Measurements from ENCODE around the gene NPEPL1. TPM values are rescaled to one million over a fixed set of nuclear protein-coding genes. Genes with fewer than 3 reads are reported as not detected.

Gene NPEPL1
- polyA plus RNA-seq, 1 donor (not counting 4 experiments of a cell fraction or from before 2014, with no cell fraction given): 4.4 TPM

DNA sequence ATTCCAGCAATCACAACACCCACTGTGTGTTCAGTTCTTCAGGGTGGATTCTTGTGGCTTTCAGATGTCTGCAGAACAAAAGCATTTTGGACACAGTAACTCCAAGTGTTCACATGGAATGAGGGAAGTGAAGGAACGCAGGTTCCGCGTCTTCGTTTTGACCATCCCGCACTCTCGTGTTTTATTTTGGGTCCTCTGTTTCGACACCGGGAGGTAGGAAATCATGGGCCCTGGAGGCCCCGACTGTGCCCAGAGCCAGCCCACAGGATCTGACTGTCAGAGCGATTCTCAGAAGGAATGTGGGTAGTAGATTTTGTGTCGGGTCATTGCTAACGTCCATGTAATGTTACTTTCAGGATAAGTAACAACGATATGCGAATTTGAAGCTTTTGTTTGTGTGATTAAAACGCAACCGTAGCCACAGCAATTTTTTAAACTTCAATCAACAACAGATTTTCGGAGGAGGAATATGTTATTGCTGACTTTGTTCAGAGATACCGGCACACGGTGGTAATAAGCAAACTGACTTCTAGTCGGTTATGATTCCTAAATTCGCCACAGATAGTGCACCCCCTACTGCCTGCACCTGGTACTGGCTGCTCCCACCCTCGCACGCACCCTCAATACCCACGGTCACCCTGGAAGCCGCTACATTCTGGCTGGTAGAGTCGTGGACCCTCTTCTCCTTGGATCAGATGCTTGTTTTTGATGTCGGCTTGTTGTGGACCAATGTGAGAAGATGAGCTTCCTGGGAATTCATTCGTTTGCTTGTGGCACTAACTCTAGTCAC, 10.5 kb downstream of the NPEPL1 start:
- Histone ChIP-seq H3K27ac (ENCODE audit: control insufficient read depth, insufficient read depth, low read length) (no peak overlapping the region), H3K4me3 (ENCODE audit: control insufficient read depth in 2 of 3, extremely low read depth in 1 of 3, insufficient read depth in 2 of 3, low read depth in 1 of 3, low read length in 3 of 3) (no peak overlapping the region), H4K20me1 (ENCODE audit: control insufficient read depth, extremely low read depth, insufficient read depth, low read length) (no peaks in the 10 kb centered on the region), H3K9ac (ENCODE audit: control insufficient read depth, extremely low read depth, insufficient read depth, low read length) (no peak overlapping the region), H3K4me2 (ENCODE audit: control insufficient read depth, extremely low read depth, insufficient read depth, low read depth, low read length) (no peak overlapping the region), H3K79me2 (ENCODE audit: control insufficient read depth, insufficient read depth, low read length) (no peaks in the 10 kb centered on the region), H3K9me1 (ENCODE audit: control insufficient read depth, extremely low read depth, insufficient read depth, low read length) (no peaks in the 10 kb centered on the region), H2AFZ (ENCODE audit: control insufficient read depth, low read length) (no peak overlapping the region), H3K9me3 (ENCODE audit: control insufficient read depth, low read depth, low read length) (no peaks in the 10 kb centered on the region), H3K27me3 (ENCODE audit: control insufficient read depth, extremely low read depth, insufficient read depth, low read length) (no peaks in the 10 kb centered on the region), H3K36me3 (ENCODE audit: control insufficient read depth in 2 of 2, extremely low read depth in 1 of 2, insufficient read depth in 2 of 2, low read length in 2 of 2) (peaks cover 4 to 26% of the 10 kb centered on the region in 2 experiments), H3K4me1 (ENCODE audit: control insufficient read depth, extremely low read depth, insufficient read depth, low read length) (no peaks in the 10 kb centered on the region)
- no peak for DNase-seq (ENCODE audit: low read depth, low spot score)
- dilution Hi-C loops (cut with MboI; ENCODE audit: extremely low pct_ligation_motif_present, low sequenced_read_pairs): no loop called here
- TF ChIP-seq EZH2 (IDR thresholded peaks at IDR 0.05; ENCODE audit: low read length): no peak
- TF ChIP-seq, protein P1, sequence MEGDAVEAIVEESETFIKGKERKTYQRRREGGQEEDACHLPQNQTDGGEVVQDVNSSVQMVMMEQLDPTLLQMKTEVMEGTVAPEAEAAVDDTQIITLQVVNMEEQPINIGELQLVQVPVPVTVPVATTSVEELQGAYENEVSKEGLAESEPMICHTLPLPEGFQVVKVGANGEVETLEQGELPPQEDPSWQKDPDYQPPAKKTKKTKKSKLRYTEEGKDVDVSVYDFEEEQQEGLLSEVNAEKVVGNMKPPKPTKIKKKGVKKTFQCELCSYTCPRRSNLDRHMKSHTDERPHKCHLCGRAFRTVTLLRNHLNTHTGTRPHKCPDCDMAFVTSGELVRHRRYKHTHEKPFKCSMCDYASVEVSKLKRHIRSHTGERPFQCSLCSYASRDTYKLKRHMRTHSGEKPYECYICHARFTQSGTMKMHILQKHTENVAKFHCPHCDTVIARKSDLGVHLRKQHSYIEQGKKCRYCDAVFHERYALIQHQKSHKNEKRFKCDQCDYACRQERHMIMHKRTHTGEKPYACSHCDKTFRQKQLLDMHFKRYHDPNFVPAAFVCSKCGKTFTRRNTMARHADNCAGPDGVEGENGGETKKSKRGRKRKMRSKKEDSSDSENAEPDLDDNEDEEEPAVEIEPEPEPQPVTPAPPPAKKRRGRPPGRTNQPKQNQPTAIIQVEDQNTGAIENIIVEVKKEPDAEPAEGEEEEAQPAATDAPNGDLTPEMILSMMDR (optimal IDR thresholded peaks at IDR 0.05 in 1 of 3, IDR thresholded peaks at IDR 0.05 in 1 of 3, conservative IDR thresholded peaks at IDR 0.05 in 1 of 3; ENCODE audit: extremely low read depth in 1 of 3, insufficient read depth in 2 of 3, low read length in 3 of 3): peak in 2 of 3 experiments; percentile 28 to 38
- no peak for FAIRE-seq

- H3K4me1 ChIP-seq (ENCODE audit: control insufficient read depth, extremely low read depth, insufficient read depth, low read length): no peaks in the 10 kb centered on the region
- H4K20me1 ChIP-seq (ENCODE audit: control insufficient read depth, extremely low read depth, insufficient read depth, low read length): no peaks in the 10 kb centered on the region
- no peak overlapping the region for H3K4me3 ChIP-seq (ENCODE audit: control insufficient read depth in 2 of 3, extremely low read depth in 1 of 3, insufficient read depth in 2 of 3, low read depth in 1 of 3, low read length in 3 of 3)
- TF ChIP-seq, protein P1 (optimal IDR thresholded peaks at IDR 0.05 in 1 of 3, IDR thresholded peaks at IDR 0.05 in 1 of 3, conservative IDR thresholded peaks at IDR 0.05 in 1 of 3; ENCODE audit: extremely low read depth in 1 of 3, insufficient read depth in 2 of 3, low read length in 3 of 3): no peak
- TF ChIP-seq EZH2 (IDR thresholded peaks at IDR 0.05; ENCODE audit: low read length): no peak
- FAIRE-seq (no peak), DNase-seq (ENCODE audit: low read depth, low spot score) (no peak)
- H3K4me2 ChIP-seq (ENCODE audit: control insufficient read depth, extremely low read depth, insufficient read depth, low read depth, low read length): no peak overlapping the region
- dilution Hi-C loops (cut with MboI; ENCODE audit: extremely low pct_ligation_motif_present, low sequenced_read_pairs): no loop called here
- no peak overlapping the region for H3K27ac ChIP-seq (ENCODE audit: control insufficient read depth, insufficient read depth, low read length)
- H3K9ac ChIP-seq (ENCODE audit: control insufficient read depth, extremely low read depth, insufficient read depth, low read length): no peak overlapping the region
- H3K9me1 ChIP-seq (ENCODE audit: control insufficient read depth, extremely low read depth, insufficient read depth, low read length): no peaks in the 10 kb centered on the region
- H2AFZ ChIP-seq (ENCODE audit: control insufficient read depth, low read length): no peak overlapping the region
- no peaks in the 10 kb centered on the region for H3K27me3 ChIP-seq (ENCODE audit: control insufficient read depth, extremely low read depth, insufficient read depth, low read length)
- H3K79me2 ChIP-seq (ENCODE audit: control insufficient read depth, insufficient read depth, low read length): no peaks in the 10 kb centered on the region
- no peaks in the 10 kb centered on the region for H3K9me3 ChIP-seq (ENCODE audit: control insufficient read depth, low read depth, low read length)
- H3K36me3 ChIP-seq (ENCODE audit: control insufficient read depth in 2 of 2, extremely low read depth in 1 of 2, insufficient read depth in 2 of 2, low read length in 2 of 2): peaks cover 4 to 23% of the 10 kb centered on the region in 2 experiments
Measured at GRCh38 chr20:58703765-58704371, 11.3 kb downstream of the NPEPL1 start.
